ENCODE results near the gene AVPI1.
"Not testable (repeated sequence)": the region's sequence is repeated elsewhere in the genome, so short reads cannot be mapped to it uniquely, and the experiment has no call there.

Gene AVPI1

GRCh38 chr10:97684866-97685394 is 2.1 kb downstream of the AVPI1 start:
- Histone ChIP-seq H3K4me3 (ENCODE audit: low read length) (no peak overlapping the region), H4K20me1 (ENCODE audit: insufficient read depth, low read length) (no peaks in the 10 kb centered on the region), H3K9ac (ENCODE audit: low read length) (no peak overlapping the region), H3K27me3 (ENCODE audit: low read depth, low read length) (no peaks in the 10 kb centered on the region), H3K36me3 (replicated peaks; ENCODE audit: low read depth, low read length) (no peaks in the 10 kb centered on the region), H3K9me3 (ENCODE audit: insufficient read depth, low read length) (no peaks in the 10 kb centered on the region), H2AFZ (ENCODE audit: low read depth, low read length) (no peak overlapping the region), H3K4me1 (ENCODE audit: low read length) (peaks cover 9% of the 10 kb centered on the region), H3K4me2 (ENCODE audit: low read length) (no peak overlapping the region), H3K79me2 (ENCODE audit: low read length) (no peaks in the 10 kb centered on the region), H3K27ac (ENCODE audit: low read length) (no peak overlapping the region)
- TF ChIP-seq CTCF (IDR thresholded peaks at IDR 0.05; ENCODE audit: low read depth, low read length): no peak
- no peak for TF ChIP-seq EZH2phosphoT487 (IDR thresholded peaks at IDR 0.05; ENCODE audit: low read depth)

- not testable (repeated sequence) for H3K27ac ChIP-seq (ENCODE audit: low read length); H4K20me1 ChIP-seq (ENCODE audit: insufficient read depth, low read length); H2AFZ ChIP-seq (ENCODE audit: low read depth, low read length); H3K36me3 ChIP-seq (replicated peaks; ENCODE audit: low read depth, low read length); H3K27me3 ChIP-seq (ENCODE audit: low read depth, low read length); H3K9ac ChIP-seq (ENCODE audit: low read length); H3K4me1 ChIP-seq (ENCODE audit: low read length); H3K79me2 ChIP-seq (ENCODE audit: low read length); H3K4me3 ChIP-seq (ENCODE audit: low read length); H3K9me3 ChIP-seq (ENCODE audit: insufficient read depth, low read length); H3K4me2 ChIP-seq (ENCODE audit: low read length)
Measured at GRCh38 chr10:97684368-97684713, 2.7 kb downstream of the AVPI1 start.

DNA sequence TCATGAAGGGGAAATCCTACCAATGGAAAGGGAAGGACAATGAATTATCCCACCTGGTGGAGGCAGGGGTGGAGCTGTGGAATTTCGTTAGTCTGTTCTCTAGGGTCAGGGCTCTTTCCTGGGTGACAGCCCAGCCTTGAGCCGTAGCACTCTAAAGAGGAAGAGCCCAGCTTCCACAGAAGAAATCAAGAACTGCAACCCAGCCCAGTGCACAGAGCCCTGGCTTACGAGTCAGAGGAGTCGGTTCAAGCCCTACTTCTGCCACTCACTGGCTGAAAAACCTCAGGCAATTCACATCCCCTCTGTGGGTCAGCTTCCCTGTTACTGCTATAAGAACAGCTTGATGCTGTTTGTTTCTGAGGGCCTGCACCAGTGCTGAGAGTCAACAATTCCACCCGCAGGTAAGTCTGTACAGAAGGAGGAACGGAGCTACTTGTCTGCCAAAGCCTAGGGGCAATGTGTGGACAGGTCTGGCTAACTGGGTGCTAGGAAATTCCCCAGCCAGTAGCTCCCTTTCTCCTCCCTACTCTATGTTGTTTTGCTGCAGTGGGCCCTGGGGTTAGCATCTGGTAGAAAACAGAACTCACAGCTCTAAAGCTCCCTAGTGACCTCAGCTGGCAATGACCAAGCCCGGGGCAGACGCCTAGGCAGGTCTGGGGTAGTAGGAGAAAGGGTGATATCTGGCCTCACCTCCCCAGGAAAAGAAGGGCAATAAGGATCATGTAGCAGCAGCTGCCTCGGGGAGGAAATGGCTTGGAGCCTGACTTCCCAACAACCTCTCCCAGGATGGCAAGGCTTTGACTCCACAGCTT is 3.3 kb downstream of the AVPI1 start:
- Histone ChIP-seq H3K27me3 (ENCODE audit: low read depth, low read length) (no peaks in the 10 kb centered on the region), H3K27ac (ENCODE audit: low read length) (no peak overlapping the region), H3K36me3 (replicated peaks; ENCODE audit: low read depth, low read length) (no peaks in the 10 kb centered on the region), H3K9me3 (ENCODE audit: insufficient read depth, low read length) (no peaks in the 10 kb centered on the region), H3K4me2 (ENCODE audit: low read length) (no peak overlapping the region), H2AFZ (ENCODE audit: low read depth, low read length) (no peak overlapping the region), H3K4me3 (ENCODE audit: low read length) (no peak overlapping the region), H4K20me1 (ENCODE audit: insufficient read depth, low read length) (no peaks in the 10 kb centered on the region), H3K9ac (ENCODE audit: low read length) (no peak overlapping the region), H3K4me1 (ENCODE audit: low read length) (peaks cover 9% of the 10 kb centered on the region), H3K79me2 (ENCODE audit: low read length) (no peaks in the 10 kb centered on the region)
- TF ChIP-seq EZH2phosphoT487 (IDR thresholded peaks at IDR 0.05; ENCODE audit: low read depth) (no peak), CTCF (IDR thresholded peaks at IDR 0.05; ENCODE audit: low read depth, low read length) (no peak)

DNA sequence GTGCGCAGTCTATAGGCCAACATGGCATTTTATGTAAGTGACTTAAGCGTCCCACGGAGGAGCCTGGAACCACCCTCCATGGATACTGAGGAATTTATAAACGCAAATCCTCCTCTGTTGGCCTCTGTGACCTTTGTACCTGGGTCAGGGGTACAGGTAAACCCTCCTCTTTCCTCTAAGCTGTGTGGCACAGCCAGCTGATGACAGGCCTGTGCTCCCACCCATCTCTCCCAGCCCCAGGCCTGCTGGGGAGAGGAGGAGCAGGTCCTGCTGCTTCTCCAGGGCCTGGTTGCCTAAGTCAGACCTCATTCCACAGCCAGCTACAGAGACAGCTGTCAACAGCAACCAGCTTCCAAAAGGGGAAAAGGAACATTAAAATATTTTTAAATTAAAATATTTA is 5.0 kb downstream of the AVPI1 start:
- no peaks in the 10 kb centered on the region for H3K79me2 ChIP-seq (ENCODE audit: low read length)
- no peak overlapping the region for H3K4me3 ChIP-seq (ENCODE audit: low read length)
- H3K9me3 ChIP-seq (ENCODE audit: insufficient read depth, low read length): no peaks in the 10 kb centered on the region
- H2AFZ ChIP-seq (ENCODE audit: low read depth, low read length): no peak overlapping the region
- TF ChIP-seq EZH2phosphoT487 (IDR thresholded peaks at IDR 0.05; ENCODE audit: low read depth): no peak
- TF ChIP-seq CTCF (IDR thresholded peaks at IDR 0.05; ENCODE audit: low read depth, low read length): no peak
- H3K4me1 ChIP-seq (ENCODE audit: low read length): peaks cover 8% of the 10 kb centered on the region
- no peak overlapping the region for H3K4me2 ChIP-seq (ENCODE audit: low read length)
- no peaks in the 10 kb centered on the region for H3K27me3 ChIP-seq (ENCODE audit: low read depth, low read length)
- no peak overlapping the region for H3K27ac ChIP-seq (ENCODE audit: low read length)
- H3K36me3 ChIP-seq (replicated peaks; ENCODE audit: low read depth, low read length): no peaks in the 10 kb centered on the region
- 0 out of 2 replicates have a peak, but pooled peaks cover 1% of the 10 kb centered on the region for H4K20me1 ChIP-seq (ENCODE audit: insufficient read depth, low read length)
- H3K9ac ChIP-seq (ENCODE audit: low read length): no peak overlapping the region

Data from OCI-LY3 (cell line).